HG03575 (cell line): ENCODE data around the gene BRCA1.

Experiments used
- ATAC-seq: cut with Tn5 transposase; IDR thresholded peaks from one replicate; pipeline ENCODE4 v1.9.1; 2021; ENCODE audit not compliant: unreplicated experiment, insufficient number of reproducible peaks, low FRiP score; ENCODE audit errors: extremely low read depth

Gene BRCA1

GRCh38 chr17:43030137-43030767 is 94.9 kb downstream of the BRCA1 start:
- no peak for ATAC-seq

- ATAC-seq = no peak
Measured at GRCh38 chr17:43028221-43028861, 96.8 kb downstream of the BRCA1 start.

- no peak for ATAC-seq
Measured at GRCh38 chr17:43027091-43028032, 97.8 kb downstream of the BRCA1 start.

GRCh38 chr17:43026595-43026994 is 98.6 kb downstream of the BRCA1 start:
- ATAC-seq = no peak

GRCh38 chr17:43025766-43026537 is 99.2 kb downstream of the BRCA1 start:
- ATAC-seq = no peak

- no peak for ATAC-seq
Measured at GRCh38 chr17:43025290-43025657, 99.9 kb downstream of the BRCA1 start.

GRCh38 chr17:43024407-43025289 is 100.5 kb downstream of the BRCA1 start, which contains the start of gene RND2:
Gene RND2, plus strand, starts transcription at chr17:43025231. Its CDS starts 117 bp downstream, at chr17:43025348.
- no peak for ATAC-seq

- no peak for ATAC-seq
Measured at GRCh38 chr17:43021741-43022512, 103.2 kb downstream of the BRCA1 start, which contains the start of gene VAT1. Gene VAT1, minus strand, starts transcription at chr17:43022385. Its CDS starts 63 bp downstream, at chr17:43022322.

- ATAC-seq = no peak
Measured at GRCh38 chr17:43020789-43021740, 104.1 kb downstream of the BRCA1 start.

GRCh38 chr17:43020030-43020621 is 105.0 kb downstream of the BRCA1 start:
- no peak for ATAC-seq

- no peak for ATAC-seq
Measured at GRCh38 chr17:43019418-43019817, 105.7 kb downstream of the BRCA1 start.

- no peak for ATAC-seq
Measured at GRCh38 chr17:43018932-43019331, 106.2 kb downstream of the BRCA1 start.

GRCh38 chr17:43018008-43018853 is 106.9 kb downstream of the BRCA1 start:
- no peak for ATAC-seq

GRCh38 chr17:43016216-43016615 is 108.9 kb downstream of the BRCA1 start:
- no peak for ATAC-seq

GRCh38 chr17:43015579-43015978 is 109.6 kb downstream of the BRCA1 start:
- ATAC-seq = no peak
